Hepatocyte (in vitro differentiated cells): ENCODE measurements around the gene TMEM129. TPM values are rescaled to one million over a fixed set of nuclear protein-coding genes. Genes with fewer than 3 reads are reported as not detected.

Experiments used
- DNase-seq: peaks from one replicate; pipeline ENCODE4 v3.0.0-alpha.2; 2016; ENCODE audit warnings: low spot score
- H2AFZ ChIP-seq: fragments of 200-600 bp; sonication (generic); 2 replicates; pipeline ENCODE4 v1.6.0; 2016; ENCODE audit warnings: antibody characterized with exemption, mild to moderate bottlenecking
- H3K27ac ChIP-seq: fragments of 200-600 bp; sonication (generic); 2 replicates; pipeline ENCODE4 v1.5.1; 2016; ENCODE audit warnings: mild to moderate bottlenecking
- H3K27me3 ChIP-seq: fragments of 200-600 bp; sonication (generic); 2 replicates; pipeline ENCODE4 v1.6.1; 2016
- H3K36me3 ChIP-seq: fragments of 200-600 bp; sonication (generic); replicated peaks from 2 replicates; pipeline ENCODE4 v1.5.1; 2016; ENCODE audit warnings: low read depth; ENCODE audit not compliant: insufficient read depth
- H3K4me1 ChIP-seq: fragments of 200-600 bp; sonication (generic); 2 replicates; pipeline ENCODE4 v1.5.1; 2016; ENCODE audit warnings: mild to moderate bottlenecking, moderate library complexity; ENCODE audit not compliant: insufficient read depth
- H3K4me2 ChIP-seq: fragments of 200-600 bp; sonication (generic); 2 replicates; pipeline ENCODE4 v1.6.0; 2016
- H3K4me3 ChIP-seq: fragments of 200-600 bp; sonication (generic); 2 replicates; pipeline ENCODE4 v1.5.1; 2016; ENCODE audit warnings: mild to moderate bottlenecking
- H3K79me2 ChIP-seq: fragments of 200-600 bp; sonication (generic); 2 replicates; pipeline ENCODE4 v1.6.0; 2017; ENCODE audit warnings: mild to moderate bottlenecking
- H3K9me2 ChIP-seq: fragments of 200-600 bp; sonication (generic); replicated peaks from 2 replicates; pipeline ENCODE4 v1.6.0; 2017; ENCODE audit warnings: mild to moderate bottlenecking; ENCODE audit not compliant: insufficient read depth
- H3K9me3 ChIP-seq: fragments of 200-600 bp; sonication (generic); 2 replicates; pipeline ENCODE4 v1.5.1; 2016; ENCODE audit warnings: low read depth, mild to moderate bottlenecking
- H4K20me1 ChIP-seq: fragments of 200-600 bp; sonication (generic); 2 replicates; pipeline ENCODE4 v1.6.0; 2016; ENCODE audit warnings: mild to moderate bottlenecking; ENCODE audit not compliant: insufficient read depth, poor library complexity, severe bottlenecking
- EZH2 ChIP-seq: fragments of 200-600 bp; sonication (generic); IDR thresholded peaks from 2 replicates; pipeline ENCODE4 v1.6.1; 2016; ENCODE audit warnings: antibody characterized with exemption, mild to moderate bottlenecking, borderline replicate concordance
- EZH2phosphoT487 ChIP-seq: fragments of 200-600 bp; sonication (generic); IDR thresholded peaks from one replicate; pipeline ENCODE4 v1.6.1; 2018; ENCODE audit warnings: antibody characterized with exemption, mild to moderate bottlenecking, low read depth, moderate library complexity; ENCODE audit not compliant: unreplicated experiment, severe bottlenecking
- WGBS: methylation state at CpG from one replicate; pipeline ENCODE4 v1.1.6; 2016; ENCODE audit warnings: low lambda C conversion rate; ENCODE audit errors: missing lambda C conversion rate; 5-methylcytosine and 5-hydroxymethylcytosine counted together
- polyA plus RNA-seq: library from polyadenylated mRNA; unstranded; fragments of >200 nt; fragmentation: Nextera tagmentation; extraction: Ambion mirVana; gene quantifications from 2 replicates; pipeline ENCODE4 v1.2.1, GENCODE V29; 2016
- total RNA-seq: library from RNA; depleted of rRNA; stranded (reverse); fragments of >200 nt; gene quantifications from 2 replicates; pipeline ENCODE4 v1.2.3, GENCODE V29; 2014
- TF ChIP-seq, protein P1 (sequence below): fragments of 200-600 bp; sonication (generic); IDR thresholded peaks from 2 replicates; pipeline ENCODE4 v1.5.1; 2016; ENCODE audit warnings: antibody characterized with exemption, mild to moderate bottlenecking; ENCODE audit not compliant: poor library complexity

Gene TMEM129
- total and polyA plus RNA-seq, 2 experiments from 2014 or later = 40.8 to 59.4 TPM

DNA sequence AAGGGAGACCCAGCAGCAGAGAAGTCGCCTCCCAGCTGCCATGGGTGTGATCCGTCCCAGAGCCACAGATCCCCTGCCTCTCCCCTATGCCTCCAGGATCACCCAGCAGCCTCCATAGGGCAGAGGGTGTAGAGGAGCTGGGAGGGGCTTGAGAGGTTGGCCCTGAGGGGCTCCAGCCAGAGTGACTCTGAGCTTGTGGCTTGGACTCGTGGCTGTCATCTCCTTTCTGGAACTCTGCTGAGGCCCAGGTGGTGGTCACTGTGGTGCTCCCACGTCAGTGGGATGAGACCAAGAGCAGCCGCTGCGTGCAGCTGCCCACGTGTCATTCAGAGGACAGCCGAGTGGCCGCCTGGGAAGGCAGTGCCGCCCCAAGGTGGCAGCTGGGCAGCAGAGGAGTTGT lies 4.4 kb upstream of the TMEM129 start:
- no peaks in the 10 kb centered on the region for H4K20me1 ChIP-seq
- H3K9me2 ChIP-seq = no peaks in the 10 kb centered on the region
- H3K4me2 ChIP-seq = no peak overlapping the region
- no peak for DNase-seq
- WGBS = 89% methylated on average over 10 of the region's 10 CpGs
- no peaks in the 10 kb centered on the region for H3K9me3 ChIP-seq
- H3K36me3 ChIP-seq = no peaks in the 10 kb centered on the region
- no peaks in the 10 kb centered on the region for H3K27me3 ChIP-seq
- peaks cover 23% of the 10 kb centered on the region for H3K79me2 ChIP-seq
- H3K27ac ChIP-seq = no peak overlapping the region
- no peak overlapping the region for H2AFZ ChIP-seq
- TF ChIP-seq, protein P1, sequence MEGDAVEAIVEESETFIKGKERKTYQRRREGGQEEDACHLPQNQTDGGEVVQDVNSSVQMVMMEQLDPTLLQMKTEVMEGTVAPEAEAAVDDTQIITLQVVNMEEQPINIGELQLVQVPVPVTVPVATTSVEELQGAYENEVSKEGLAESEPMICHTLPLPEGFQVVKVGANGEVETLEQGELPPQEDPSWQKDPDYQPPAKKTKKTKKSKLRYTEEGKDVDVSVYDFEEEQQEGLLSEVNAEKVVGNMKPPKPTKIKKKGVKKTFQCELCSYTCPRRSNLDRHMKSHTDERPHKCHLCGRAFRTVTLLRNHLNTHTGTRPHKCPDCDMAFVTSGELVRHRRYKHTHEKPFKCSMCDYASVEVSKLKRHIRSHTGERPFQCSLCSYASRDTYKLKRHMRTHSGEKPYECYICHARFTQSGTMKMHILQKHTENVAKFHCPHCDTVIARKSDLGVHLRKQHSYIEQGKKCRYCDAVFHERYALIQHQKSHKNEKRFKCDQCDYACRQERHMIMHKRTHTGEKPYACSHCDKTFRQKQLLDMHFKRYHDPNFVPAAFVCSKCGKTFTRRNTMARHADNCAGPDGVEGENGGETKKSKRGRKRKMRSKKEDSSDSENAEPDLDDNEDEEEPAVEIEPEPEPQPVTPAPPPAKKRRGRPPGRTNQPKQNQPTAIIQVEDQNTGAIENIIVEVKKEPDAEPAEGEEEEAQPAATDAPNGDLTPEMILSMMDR = no peak
- no peak for TF ChIP-seq EZH2
- no peak for TF ChIP-seq EZH2phosphoT487
- H3K4me3 ChIP-seq = no peak overlapping the region
- H3K4me1 ChIP-seq = peaks cover 5% of the 10 kb centered on the region

DNA sequence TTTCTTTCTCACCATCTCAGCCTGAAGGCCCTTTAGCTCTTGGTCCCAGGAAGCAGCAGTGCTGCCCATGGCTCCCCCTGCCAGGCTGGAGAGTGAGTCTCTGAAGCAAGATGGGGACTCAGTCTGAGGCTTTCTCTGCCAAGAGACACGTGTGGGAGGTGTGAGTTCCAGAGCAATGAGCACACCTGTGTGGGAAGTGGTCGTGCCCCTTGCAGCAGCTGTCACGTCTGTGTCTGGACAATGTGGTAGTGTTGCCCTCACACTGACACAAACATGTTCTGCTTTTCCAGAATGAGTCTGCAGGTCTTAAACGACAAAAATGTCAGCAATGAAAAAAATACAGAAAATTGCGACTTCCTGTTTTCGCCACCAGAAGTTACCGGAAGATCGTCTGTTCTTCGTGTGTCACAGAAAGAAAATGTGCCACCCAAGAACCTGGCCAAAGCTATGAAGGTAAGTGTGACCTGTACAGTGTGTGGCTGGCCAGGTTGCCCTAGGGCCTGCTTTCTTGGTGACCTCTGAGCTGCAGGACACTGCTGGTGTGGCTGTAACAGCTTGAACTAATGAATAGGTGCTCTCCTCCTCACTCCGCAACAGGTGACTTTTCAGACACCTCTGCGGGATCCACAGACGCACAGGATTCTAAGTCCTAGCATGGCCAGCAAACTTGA lies 2.1 kb upstream of the TMEM129 start:
- no peaks in the 10 kb centered on the region for H3K27me3 ChIP-seq
- peaks cover 41% of the 10 kb centered on the region for H3K79me2 ChIP-seq
- no peaks in the 10 kb centered on the region for H3K9me3 ChIP-seq
- H3K9me2 ChIP-seq = no peaks in the 10 kb centered on the region
- peaks cover 14% of the 10 kb centered on the region for H3K4me1 ChIP-seq
- no peak overlapping the region for H3K27ac ChIP-seq
- no peak overlapping the region for H3K4me2 ChIP-seq
- no peaks in the 10 kb centered on the region for H3K36me3 ChIP-seq
- no peak for TF ChIP-seq EZH2phosphoT487
- no peak overlapping the region for H3K4me3 ChIP-seq
- H4K20me1 ChIP-seq = no peaks in the 10 kb centered on the region
- no peak overlapping the region for H2AFZ ChIP-seq
- WGBS = 83% methylated on average over 12 of the region's 12 CpGs
- no peak for DNase-seq

DNA sequence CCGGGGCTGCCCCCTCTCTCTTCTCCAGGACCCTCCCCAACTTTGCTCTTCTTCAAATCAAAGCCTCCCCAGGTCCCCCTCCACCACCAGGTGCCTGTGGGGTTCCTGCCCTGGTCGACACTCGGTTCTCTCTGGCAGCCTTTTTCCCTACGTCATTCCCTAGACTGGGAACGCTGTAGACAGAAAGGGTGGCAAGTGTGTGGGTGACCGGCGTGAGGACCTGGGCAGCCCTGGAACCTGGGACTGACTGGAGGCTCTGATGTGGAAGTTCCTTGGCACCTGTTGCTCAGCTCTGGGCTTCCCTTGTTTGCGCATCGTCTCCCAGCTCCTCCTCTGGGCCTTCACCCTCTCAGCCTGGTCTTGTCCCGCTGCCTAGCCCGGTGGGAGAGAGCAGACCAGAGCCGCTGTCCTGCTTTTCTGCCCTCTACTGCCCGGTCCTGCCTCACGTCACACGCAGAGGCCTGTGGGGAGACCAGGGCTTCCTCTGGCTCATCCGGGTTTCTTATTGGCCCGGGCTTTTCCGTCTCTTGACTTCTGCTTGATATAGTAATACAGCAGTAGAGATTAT lies 1.5 kb upstream of the TMEM129 start:
- no peak for DNase-seq
- WGBS = 59% methylated on average over 18 of the region's 18 CpGs
- Histone ChIP-seq H3K36me3 (no peaks in the 10 kb centered on the region), H4K20me1 (no peaks in the 10 kb centered on the region), H3K27ac (no peak overlapping the region), H3K27me3 (no peaks in the 10 kb centered on the region), H2AFZ (no peak overlapping the region), H3K9me3 (no peaks in the 10 kb centered on the region), H3K79me2 (peaks cover 47% of the 10 kb centered on the region), H3K4me3 (no peak overlapping the region), H3K9me2 (no peaks in the 10 kb centered on the region), H3K4me2 (peak overlapping the region; percentile 92), H3K4me1 (peaks cover 14% of the 10 kb centered on the region)
- TF ChIP-seq EZH2 (no peak), EZH2phosphoT487 (no peak)
- TF ChIP-seq, protein P1 = no peak

DNA sequence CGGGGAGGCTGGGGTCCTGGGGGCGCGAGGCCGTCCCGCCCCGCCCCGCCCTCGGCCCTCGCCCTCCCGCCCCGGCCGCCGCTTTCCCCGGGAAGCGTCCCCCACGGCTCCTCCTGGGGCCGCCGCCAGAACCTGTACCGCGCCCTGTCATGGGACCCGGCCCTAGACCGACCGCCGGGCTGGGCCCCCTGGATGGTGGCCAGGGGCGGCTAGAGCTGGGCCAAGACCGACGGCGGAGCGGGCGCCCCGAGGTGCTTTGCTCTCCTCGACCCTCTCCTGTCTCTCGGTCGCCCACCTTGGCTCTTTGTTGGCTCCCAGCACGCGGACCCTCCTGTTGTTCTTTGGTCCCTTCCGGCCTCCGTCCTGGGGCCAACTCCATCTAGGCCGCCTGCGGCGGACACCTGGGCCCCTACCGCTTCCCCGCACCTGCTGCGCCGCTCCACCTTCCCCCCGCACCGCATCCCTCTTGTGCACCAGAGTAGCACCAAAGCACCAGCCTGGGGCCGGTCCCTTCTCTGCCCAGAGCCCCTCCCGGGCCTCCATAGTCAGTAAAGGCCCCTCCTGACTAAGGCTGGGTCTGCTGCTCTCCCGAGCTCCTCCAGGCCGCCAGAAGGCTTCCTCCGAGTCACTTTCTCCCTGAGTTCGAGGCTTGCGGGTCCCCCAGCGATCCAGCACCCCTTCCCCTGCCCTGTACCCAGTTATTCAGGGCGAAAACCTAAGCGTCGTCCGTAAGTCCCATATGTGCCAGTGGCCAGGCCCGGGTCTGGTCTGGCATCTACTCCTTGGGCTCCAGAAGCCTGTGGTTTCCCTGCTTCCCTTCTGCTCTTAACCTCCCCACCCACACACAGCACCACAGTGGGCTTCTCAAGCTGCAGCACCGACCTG lies 785 bp upstream of the TMEM129 start:
- Histone ChIP-seq H3K27ac (no peak overlapping the region), H3K36me3 (no peaks in the 10 kb centered on the region), H3K9me2 (no peaks in the 10 kb centered on the region), H2AFZ (no peak overlapping the region), H3K4me3 (peak overlapping the region; percentile 22), H3K4me2 (peak overlapping the region; percentile 92), H3K4me1 (peaks cover 14% of the 10 kb centered on the region), H3K9me3 (no peaks in the 10 kb centered on the region), H3K79me2 (peaks cover 54% of the 10 kb centered on the region), H3K27me3 (no peaks in the 10 kb centered on the region), H4K20me1 (no peaks in the 10 kb centered on the region)
- TF ChIP-seq, protein P1 = no peak
- 6% methylated on average over 38 of the region's 61 CpGs for WGBS
- DNase-seq = no peak
